Activated CD4-positive, alpha-beta memory T cell treated with anti-CD3 and anti-CD28 coated beads, Interleukin-2, amount 10 ng/mL, durations not matched to agents 7 days and 5 days (primary cell): Measurements from ENCODE around the gene RGS6. TPM values are rescaled to one million over a fixed set of nuclear protein-coding genes. Genes with fewer than 3 reads are reported as not detected.

Experiments
- CTCF ChIA-PET: fragments of 350-600 bp; sonication (Branson Sonifier 250); formaldehyde crosslinking; loops from one replicate; lab custom pipeline; 2021; ENCODE audit warnings: antibody characterized with exemption, inconsistent platforms; lab: Charles Lee
- POLR2A ChIA-PET: fragments of 350-600 bp; sonication (Branson Sonifier 250); formaldehyde crosslinking; loops from one replicate; lab custom pipeline; 2021; ENCODE audit warnings: antibody characterized with exemption; lab: Charles Lee
- DNase-seq: peaks from one replicate; pipeline ENCODE4 v3.0.0-alpha.2; 2020
- H3K27ac Mint-ChIP-seq: one replicate; pipeline ENCODE4 v1.8.0; 2021; ENCODE audit warnings: mild to moderate bottlenecking, mixed read lengths
- H3K27me3 Mint-ChIP-seq: one replicate; pipeline ENCODE4 v1.8.0; 2021; ENCODE audit warnings: mixed read lengths
- H3K36me3 Mint-ChIP-seq: one replicate; pipeline ENCODE4 v1.8.0; 2021; ENCODE audit warnings: low read depth, mixed read lengths
- H3K4me1 Mint-ChIP-seq: one replicate; pipeline ENCODE4 v1.8.0; 2021; ENCODE audit warnings: mixed read lengths
- H3K4me3 Mint-ChIP-seq: one replicate; pipeline ENCODE4 v1.8.0; 2021; ENCODE audit warnings: mild to moderate bottlenecking, mixed read lengths
- H3K9me3 Mint-ChIP-seq: one replicate; pipeline ENCODE4 v1.8.0; 2021; ENCODE audit warnings: mixed read lengths
- total RNA-seq, 2 experiments: library from RNA; stranded (reverse); gene quantifications; one replicate each; pipeline ENCODE4 v1.2.3, GENCODE V29; 2021

RGS6 gene
- total RNA-seq, 2 experiments from 2014 or later: 2.0 to 3.1 TPM

DNA sequence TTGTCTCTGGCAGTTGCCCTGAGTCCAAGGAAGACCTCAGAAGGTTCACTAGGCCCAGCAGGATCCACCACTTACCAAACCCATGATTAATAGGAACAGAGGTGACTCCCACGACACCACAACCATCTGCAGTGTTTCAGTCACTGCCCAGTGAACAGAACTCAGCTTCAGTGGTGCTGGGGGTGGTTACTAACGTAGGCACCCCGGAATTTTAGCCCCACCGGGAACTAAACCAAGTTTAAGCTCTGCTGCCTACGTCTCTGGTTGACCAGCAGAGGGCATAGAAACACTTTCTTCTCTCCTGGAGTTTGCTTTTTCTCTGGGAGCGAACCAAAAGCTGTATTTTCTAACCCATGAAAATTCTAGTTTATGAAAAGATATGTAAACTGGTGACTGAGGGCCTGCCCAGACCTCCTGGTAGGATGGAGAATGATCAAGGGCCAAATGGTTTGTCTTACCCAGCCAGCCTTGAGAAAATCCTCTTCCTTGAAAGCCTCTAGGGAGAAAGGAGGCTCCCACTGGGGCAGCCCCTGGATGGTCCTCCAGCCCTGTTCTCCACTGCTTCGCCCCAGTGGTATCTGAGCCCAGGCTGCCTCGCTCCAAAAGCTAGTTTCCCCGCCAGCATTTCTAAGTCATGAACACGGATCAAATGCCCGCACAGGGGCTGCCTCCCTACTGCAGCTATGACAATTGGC lies 581.9 kb downstream of the RGS6 start:
- Mint-ChIP-seq H3K27me3 (peaks cover 14% of the 10 kb centered on the region), H3K9me3 (no peaks in the 10 kb centered on the region), H3K27ac (no peak overlapping the region), H3K4me1 (peaks cover 48% of the 10 kb centered on the region), H3K36me3 (no peaks in the 10 kb centered on the region), H3K4me3 (no peak overlapping the region)
- ChIA-PET POLR2A (interaction anchor here (0.9 to 4.1 kb wide), 12 partner anchors 9 to 544 kb away, joined by 3 to 25 read pairs (median 4); partner anchors contain the start of genes DPF3 and RBM25), CTCF (interaction anchor here (0.6 to 10.0 kb wide), 40 partner anchors 9 to 958 kb away, joined by 3 to 220 read pairs (median 4); partner anchors contain the start of gene DPF3)
- DNase-seq: no peak

- DNase-seq: no peak
- Mint-ChIP-seq H3K27ac (no peak overlapping the region), H3K9me3 (peaks cover 2% of the 10 kb centered on the region), H3K36me3 (peaks cover 4% of the 10 kb centered on the region), H3K27me3 (peaks cover 14% of the 10 kb centered on the region), H3K4me3 (no peak overlapping the region), H3K4me1 (peaks cover 53% of the 10 kb centered on the region)
- POLR2A ChIA-PET: interaction anchor here (0.9 to 4.1 kb wide), 8 partner anchors 9 to 543 kb away, joined by 4 to 25 read pairs (median 5); partner anchors contain the start of genes DPF3 and RBM25
- CTCF ChIA-PET: interaction anchor here (0.7 to 10.0 kb wide), 34 partner anchors 9 to 957 kb away, joined by 3 to 220 read pairs (median 4); partner anchors contain the start of gene DPF3
Observed at GRCh38 chr14:72514660-72515025, 582.4 kb downstream of the RGS6 start.

DNA sequence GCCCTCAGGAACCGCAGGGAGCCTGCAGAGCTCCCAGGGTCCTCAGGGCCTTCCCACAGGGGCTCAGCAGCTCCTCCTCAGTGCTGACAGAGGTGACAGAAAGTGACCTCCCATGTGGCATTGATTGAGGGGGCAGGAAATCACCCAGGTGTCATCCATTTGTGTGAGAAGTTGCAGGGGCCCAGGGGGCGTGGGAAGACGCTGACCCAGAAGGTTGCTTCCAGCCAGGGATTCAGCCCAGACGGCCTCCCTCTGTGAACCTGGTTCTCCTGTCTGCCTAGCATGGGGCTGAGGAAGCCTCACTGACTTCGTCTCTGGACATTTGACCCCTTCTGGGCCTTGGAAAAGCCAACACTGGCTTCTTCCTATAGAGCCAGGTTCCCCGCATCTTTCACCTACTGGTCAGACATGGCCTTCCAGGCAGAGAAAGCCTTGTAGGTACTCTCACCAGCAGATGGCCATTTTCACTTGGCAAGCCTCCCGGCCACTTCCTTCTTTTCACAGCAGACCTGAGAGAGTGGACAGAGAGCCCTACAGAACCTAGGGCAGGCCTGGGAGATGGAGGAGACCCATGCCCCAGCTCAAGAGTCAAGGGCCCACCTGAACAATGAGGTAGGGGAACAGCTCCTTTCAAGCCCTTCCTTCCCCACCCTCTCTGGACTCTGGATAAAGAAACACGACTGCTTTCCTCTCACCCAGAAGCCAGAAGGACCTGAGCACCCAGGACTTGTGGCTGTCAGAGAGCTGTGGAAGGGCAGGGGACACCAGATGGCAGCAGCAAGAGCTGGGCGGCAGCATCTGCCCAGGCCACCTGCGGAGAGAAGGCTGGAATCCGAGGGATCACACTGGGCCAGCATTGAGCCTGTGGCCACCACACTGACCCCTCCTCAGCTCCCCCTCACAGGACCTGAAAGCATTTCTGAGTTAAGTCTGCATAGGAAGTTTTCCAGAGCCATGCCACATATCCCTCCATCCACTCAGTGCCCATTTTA lies 583.8 kb downstream of the RGS6 start:
- no peak for DNase-seq
- Mint-ChIP-seq H3K27me3 (peaks cover 7% of the 10 kb centered on the region), H3K9me3 (peaks cover 13% of the 10 kb centered on the region), H3K4me3 (no peak overlapping the region), H3K36me3 (peaks cover 18% of the 10 kb centered on the region), H3K27ac (peak overlapping the region; percentile 54), H3K4me1 (peaks cover 68% of the 10 kb centered on the region)
- POLR2A ChIA-PET: interaction anchor here (1.0 to 4.7 kb wide), 8 partner anchors 9 to 433 kb away, joined by 3 to 47 read pairs (median 14); partner anchors contain the start of gene DPF3
- CTCF ChIA-PET: interaction anchor here (0.6 to 10.0 kb wide), 24 partner anchors 8 to 951 kb away, joined by 3 to 220 read pairs (median 4); partner anchors contain the start of gene DPF3

GRCh38 chr14:72516936-72517700 lies 584.9 kb downstream of the RGS6 start:
- H3K4me1 Mint-ChIP-seq: peaks cover 78% of the 10 kb centered on the region
- peaks cover 3% of the 10 kb centered on the region for H3K27me3 Mint-ChIP-seq
- POLR2A ChIA-PET: interaction anchor here (0.9 to 4.7 kb wide), 11 partner anchors 11 to 432 kb away, joined by 3 to 47 read pairs (median 7); partner anchors contain the start of gene DPF3
- peaks cover 19% of the 10 kb centered on the region for H3K9me3 Mint-ChIP-seq
- DNase-seq: peak; percentile 87
- H3K36me3 Mint-ChIP-seq: peaks cover 29% of the 10 kb centered on the region
- CTCF ChIA-PET: interaction anchor here (0.6 to 10.0 kb wide), 29 partner anchors 9 to 431 kb away, joined by 3 to 220 read pairs (median 3); partner anchors contain the start of gene DPF3
- no peak overlapping the region for H3K4me3 Mint-ChIP-seq
- peak overlapping the region; percentile 98 for H3K27ac Mint-ChIP-seq

DNA sequence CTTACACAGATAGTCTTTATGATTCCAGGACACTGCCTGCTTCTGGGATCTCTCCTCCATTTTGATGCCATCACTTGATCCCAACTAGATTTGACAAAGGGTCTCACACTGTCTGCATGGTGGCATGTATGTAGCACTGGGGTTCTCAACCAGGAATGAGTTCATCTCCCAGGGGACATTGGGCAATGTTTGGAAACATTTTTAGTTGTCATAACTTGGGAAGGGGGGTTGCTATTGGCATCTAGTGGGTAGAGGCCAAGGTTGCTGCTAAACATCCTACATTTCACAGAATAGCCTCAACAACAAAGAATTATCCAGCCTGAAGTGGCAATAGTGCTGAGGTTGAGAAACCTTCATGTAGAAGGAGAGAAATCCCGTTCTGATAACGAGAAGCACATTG lies 585.5 kb downstream of the RGS6 start:
- peak overlapping the region; percentile 98 for H3K27ac Mint-ChIP-seq
- peaks cover 83% of the 10 kb centered on the region for H3K4me1 Mint-ChIP-seq

GRCh38 chr14:72518809-72519377 lies 586.7 kb downstream of the RGS6 start:
- ChIA-PET CTCF (interaction anchor here (0.9 to 10.0 kb wide), 14 partner anchors 9 to 430 kb away, joined by 3 to 220 read pairs (median 6); partner anchors contain the start of gene DPF3), POLR2A (interaction anchor here (1.1 to 4.7 kb wide), 16 partner anchors 9 to 540 kb away, joined by 3 to 47 read pairs (median 10); partner anchors contain the start of genes DPF3 and RBM25)
- H3K4me1 Mint-ChIP-seq: peaks cover 86% of the 10 kb centered on the region
- peaks cover 42% of the 10 kb centered on the region for H3K36me3 Mint-ChIP-seq
- H3K9me3 Mint-ChIP-seq: peaks cover 19% of the 10 kb centered on the region
- H3K4me3 Mint-ChIP-seq: peak overlapping the region; percentile 34
- peak; percentile 74 for DNase-seq
- peaks cover 1% of the 10 kb centered on the region for H3K27me3 Mint-ChIP-seq
- peak overlapping the region; percentile 98 for H3K27ac Mint-ChIP-seq

More for the DNA sequence above, 585.5 kb downstream of the RGS6 start:
- peaks cover 35% of the 10 kb centered on the region for H3K36me3 Mint-ChIP-seq
- POLR2A ChIA-PET: interaction anchor here (0.9 to 4.7 kb wide), 15 partner anchors 10 to 541 kb away, joined by 3 to 47 read pairs (median 5); partner anchors contain the start of genes DPF3 and RBM25
- peaks cover 19% of the 10 kb centered on the region for H3K9me3 Mint-ChIP-seq
- CTCF ChIA-PET: interaction anchor here (0.6 to 10.0 kb wide), 23 partner anchors 10 to 430 kb away, joined by 3 to 220 read pairs (median 3); partner anchors contain the start of gene DPF3
- H3K27me3 Mint-ChIP-seq: peaks cover 1% of the 10 kb centered on the region
- DNase-seq: no peak
- H3K4me3 Mint-ChIP-seq: no peak overlapping the region

DNA sequence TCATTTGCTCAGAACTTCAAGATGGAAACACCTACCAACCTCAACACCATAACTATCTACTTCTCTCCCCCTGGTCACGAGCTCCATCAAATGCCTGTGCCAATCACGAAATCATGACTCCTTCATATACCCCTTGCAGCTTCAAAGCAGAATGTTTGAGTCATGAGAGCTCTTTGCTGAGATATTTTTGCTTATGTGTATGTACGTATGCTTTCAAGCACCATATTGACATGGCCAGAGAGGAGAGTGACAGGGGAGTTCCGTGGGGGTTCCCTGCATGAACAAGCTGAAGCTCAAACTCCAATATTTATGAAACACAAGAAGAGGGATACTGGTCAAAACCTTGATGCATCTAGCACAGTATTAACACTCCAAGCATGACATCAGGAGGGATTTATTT lies 587.3 kb downstream of the RGS6 start:
- H3K36me3 Mint-ChIP-seq: peaks cover 48% of the 10 kb centered on the region
- H3K27me3 Mint-ChIP-seq: peaks cover 1% of the 10 kb centered on the region
- peaks cover 19% of the 10 kb centered on the region for H3K9me3 Mint-ChIP-seq
- CTCF ChIA-PET: interaction anchor here (0.9 to 10.0 kb wide), 8 partner anchors 8 to 429 kb away, joined by 3 to 220 read pairs (median 6); partner anchors contain the start of gene DPF3
- DNase-seq: no peak
- peaks cover 86% of the 10 kb centered on the region for H3K4me1 Mint-ChIP-seq
- H3K27ac Mint-ChIP-seq: peak overlapping the region; percentile 98
- POLR2A ChIA-PET: interaction anchor here (1.1 to 4.7 kb wide), 12 partner anchors 8 to 539 kb away, joined by 3 to 47 read pairs (median 16); partner anchors contain the start of genes DPF3 and RBM25
- H3K4me3 Mint-ChIP-seq: peak overlapping the region; percentile 19

GRCh38 chr14:72521045-72521444 lies 588.8 kb downstream of the RGS6 start:
- Mint-ChIP-seq H3K4me3 (no peak overlapping the region), H3K9me3 (peaks cover 22% of the 10 kb centered on the region), H3K27ac (peak overlapping the region; percentile 98), H3K4me1 (peaks cover 94% of the 10 kb centered on the region), H3K27me3 (peaks cover 1% of the 10 kb centered on the region), H3K36me3 (peaks cover 61% of the 10 kb centered on the region)
- no peak for DNase-seq
- ChIA-PET CTCF (interaction anchor here (2.1 to 10.0 kb wide), 2 partner anchors 19 to 383 kb away, joined by 6 to 220 read pairs; no protein-coding TSS in a partner anchor), POLR2A (interaction anchor here (2.2 to 4.7 kb wide), 2 partner anchors 11 to 73 kb away, joined by 29 to 42 read pairs; no protein-coding TSS in a partner anchor)

DNA sequence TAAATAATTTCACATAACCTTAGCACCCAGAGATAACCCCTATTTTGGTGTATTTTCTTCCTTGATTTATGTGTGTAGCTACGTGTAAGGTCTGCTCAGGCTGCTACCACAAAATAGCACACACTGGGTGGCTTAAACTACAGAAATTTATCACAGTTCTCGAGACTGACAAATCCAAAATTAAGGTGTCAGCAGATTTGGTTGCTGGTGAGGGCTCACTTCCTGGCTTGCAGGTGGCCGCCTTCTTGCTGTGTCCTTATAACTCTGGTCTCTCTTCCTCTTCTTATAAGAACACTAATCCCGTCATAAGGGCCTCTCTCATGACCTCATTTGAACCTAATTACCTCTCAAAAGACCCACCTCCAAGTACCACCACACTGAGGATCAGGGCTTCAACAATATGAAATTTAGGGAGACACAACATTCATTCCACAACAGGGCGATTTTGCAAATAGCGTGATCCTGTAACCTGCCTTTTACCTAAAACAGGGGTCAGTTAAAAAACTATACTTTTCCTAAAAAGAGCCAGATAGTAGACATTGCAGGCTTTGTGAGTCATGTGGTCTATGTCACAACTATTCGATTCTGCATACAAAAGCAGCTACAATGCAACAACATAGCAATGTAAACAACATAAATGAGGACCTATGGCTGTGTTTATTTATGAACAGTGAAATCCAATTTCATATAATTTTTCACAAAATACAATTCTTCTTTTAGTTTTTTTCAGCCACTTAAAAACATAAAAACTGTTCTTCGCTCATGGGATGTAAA lies 589.9 kb downstream of the RGS6 start:
- peaks cover 87% of the 10 kb centered on the region for H3K4me1 Mint-ChIP-seq
- H3K27me3 Mint-ChIP-seq: peaks cover 1% of the 10 kb centered on the region
- POLR2A ChIA-PET: interaction anchor here (2.2 to 2.8 kb wide), 2 partner anchors 11 to 72 kb away, joined by 6 to 13 read pairs; no protein-coding TSS in a partner anchor

GRCh38 chr14:72522847-72523246 lies 590.6 kb downstream of the RGS6 start:
- Mint-ChIP-seq H3K27ac (no peak overlapping the region), H3K27me3 (peaks cover 7% of the 10 kb centered on the region), H3K4me3 (no peak overlapping the region), H3K36me3 (peaks cover 71% of the 10 kb centered on the region), H3K9me3 (peaks cover 26% of the 10 kb centered on the region), H3K4me1 (peaks cover 87% of the 10 kb centered on the region)
- ChIA-PET CTCF (no interaction called here), POLR2A (interaction anchor here (2.2 to 2.8 kb wide), 2 partner anchors 10 to 72 kb away, joined by 6 to 13 read pairs; no protein-coding TSS in a partner anchor)
- no peak for DNase-seq

More for the DNA sequence above, 589.9 kb downstream of the RGS6 start:
- peaks cover 26% of the 10 kb centered on the region for H3K9me3 Mint-ChIP-seq
- no peak overlapping the region for H3K4me3 Mint-ChIP-seq
- no peak for DNase-seq
- CTCF ChIA-PET: no interaction called here
- peak overlapping the region; percentile 44 for H3K27ac Mint-ChIP-seq
- peaks cover 66% of the 10 kb centered on the region for H3K36me3 Mint-ChIP-seq
